ENCODE data around the gene PIP5K1C. TPM values are rescaled to one million over a fixed set of nuclear protein-coding genes. Genes with fewer than 3 reads are reported as not detected.

PIP5K1C gene
- total RNA-seq, 4 donors from 2014 or later: 73.2 to 180 (median 99.9) TPM

GRCh38 chr19:3670796-3671679, 29.2 kb downstream of the PIP5K1C start:
- Histone ChIP-seq H3K4me3 (peak overlapping the region; percentile 47 to 51 (median 49)), H3K27ac (replicated peaks in 1 of 4) (peak overlapping the region; percentile 93 to 100 (median 97)), H3K36me3 (peaks cover 0 to 17% (median 11%) of the 10 kb centered on the region in 4 donors), H3K4me1 (peaks cover 58 to 100% (median 98%) of the 10 kb centered on the region in 4 donors), H3K9me3 (no peaks in the 10 kb centered on the region), H3K27me3 (no peaks in the 10 kb centered on the region)
- intact Hi-C loops (cut with DNase I): no loop called here
- WGBS: 7% methylated on average over 35 of the region's 45 CpGs
- peak; percentile 95 for DNase-seq (ENCODE audit: extremely low spot score)
- TF ChIP-seq CTCF (IDR thresholded peaks at IDR 0.05): no peak
- peak; percentile 4 for TF ChIP-seq POLR2A (IDR thresholded peaks at IDR 0.05; ENCODE audit: low read depth)
- TF ChIP-seq POLR2AphosphoS5 (IDR thresholded peaks at IDR 0.05): peak; percentile 82 to 84
- peak; percentile 24 for TF ChIP-seq EP300 (IDR thresholded peaks at IDR 0.05)

- Histone ChIP-seq H3K4me3 (peak overlapping the region; percentile 47 to 51 (median 49)), H3K4me1 (peaks cover 63 to 99% (median 97%) of the 10 kb centered on the region in 4 donors), H3K9me3 (no peaks in the 10 kb centered on the region), H3K27me3 (no peaks in the 10 kb centered on the region), H3K36me3 (peaks cover 3 to 21% (median 15%) of the 10 kb centered on the region in 4 donors), H3K27ac (replicated peaks in 1 of 4) (peak overlapping the region; percentile 93 to 100 (median 97))
- intact Hi-C loops (cut with DNase I): no loop called here
- 39% methylated on average over 28 of the region's 33 CpGs for WGBS
- TF ChIP-seq POLR2AphosphoS5 (IDR thresholded peaks at IDR 0.05) (peak; percentile 98), CTCF (IDR thresholded peaks at IDR 0.05) (no peak), POLR2A (IDR thresholded peaks at IDR 0.05; ENCODE audit: low read depth) (peak; percentile 44), EP300 (IDR thresholded peaks at IDR 0.05) (peak; percentile 89)
- DNase-seq (ENCODE audit: extremely low spot score): peak; percentile 98
Measured at GRCh38 chr19:3669947-3670795, 30.1 kb downstream of the PIP5K1C start.

- peaks cover 12 to 30% (median 24%) of the 10 kb centered on the region in 4 donors for H3K36me3 ChIP-seq
- H3K4me3 ChIP-seq: peak overlapping the region; percentile 47 to 51 (median 49)
- H3K9me3 ChIP-seq: no peaks in the 10 kb centered on the region
- H3K27ac ChIP-seq (replicated peaks in 1 of 4): peak overlapping the region; percentile 93 to 100 (median 97)
- TF ChIP-seq POLR2AphosphoS5 (IDR thresholded peaks at IDR 0.05) (peak; percentile 15 to 48), POLR2A (IDR thresholded peaks at IDR 0.05; ENCODE audit: low read depth) (no peak), CTCF (IDR thresholded peaks at IDR 0.05) (no peak), EP300 (IDR thresholded peaks at IDR 0.05) (no peak)
- H3K4me1 ChIP-seq: peaks cover 63 to 90% (median 88%) of the 10 kb centered on the region in 4 donors
- intact Hi-C loops (cut with DNase I): no loop called here
- no peaks in the 10 kb centered on the region for H3K27me3 ChIP-seq
- DNase-seq (ENCODE audit: extremely low spot score): no peak
- WGBS: 49% methylated on average over 32 of the region's 39 CpGs
Measured at GRCh38 chr19:3669082-3669946, 31.0 kb downstream of the PIP5K1C start.
